NK-92 treated with Interleukin-12 subunit alpha and Interleukin-12 subunit beta, amount 100 ng/mL, for 24 hours (cell line): ENCODE results near the gene POLR3H.

Experiments used
- DNase-seq: peaks from one replicate; lab custom pipeline; 2025; lab: John Stamatoyannopoulos, UW

The POLR3H gene

GRCh38 chr22:41516462-41516861, 27.8 kb downstream of the POLR3H start:
- DNase-seq: no peak

- DNase-seq: no peak
Observed at GRCh38 chr22:41513391-41513790, 30.9 kb downstream of the POLR3H start.

GRCh38 chr22:41512421-41513194, 31.7 kb downstream of the POLR3H start:
- DNase-seq: no peak

GRCh38 chr22:41511521-41511968, 32.7 kb downstream of the POLR3H start:
- DNase-seq: no peak

GRCh38 chr22:41508770-41509170, 35.5 kb downstream of the POLR3H start:
- DNase-seq: no peak

- DNase-seq: no peak
Observed at GRCh38 chr22:41507330-41508063, 36.8 kb downstream of the POLR3H start.

- DNase-seq: no peak
Observed at GRCh38 chr22:41505511-41506220, 38.6 kb downstream of the POLR3H start.

- no peak for DNase-seq
Observed at GRCh38 chr22:41504816-41505215, 39.5 kb downstream of the POLR3H start.

GRCh38 chr22:41504397-41504796, 39.9 kb downstream of the POLR3H start:
- DNase-seq: no peak

GRCh38 chr22:41501209-41501608, 43.1 kb downstream of the POLR3H start:
- DNase-seq: no peak

GRCh38 chr22:41500303-41500702, 44.0 kb downstream of the POLR3H start:
- DNase-seq: no peak

- no peak for DNase-seq
Observed at GRCh38 chr22:41499624-41500280, 44.5 kb downstream of the POLR3H start.

- no peak for DNase-seq
Observed at GRCh38 chr22:41498303-41498835, 45.9 kb downstream of the POLR3H start.

- DNase-seq: no peak
Observed at GRCh38 chr22:41491374-41492100, 52.7 kb downstream of the POLR3H start.

GRCh38 chr22:41488596-41489385, 55.5 kb downstream of the POLR3H start:
- no peak for DNase-seq

GRCh38 chr22:41488076-41488475, 56.2 kb downstream of the POLR3H start:
- no peak for DNase-seq

- DNase-seq: no peak
Observed at GRCh38 chr22:41487037-41487935, 57.0 kb downstream of the POLR3H start.

- no peak for DNase-seq
Observed at GRCh38 chr22:41485033-41485432, 59.2 kb downstream of the POLR3H start.

GRCh38 chr22:41482319-41482935, 61.8 kb downstream of the POLR3H start:
- DNase-seq: no peak
